Fibroblast of skin of back (primary cell): ENCODE data around the gene GGCT.
A peak's percentile ranks its signal among the peaks of the same experiment; 100 is the strongest.

Source experiments
- DNase-seq: peaks from one replicate; pipeline ENCODE4 v3.0.0-alpha.2; 2013

GGCT gene

DNA sequence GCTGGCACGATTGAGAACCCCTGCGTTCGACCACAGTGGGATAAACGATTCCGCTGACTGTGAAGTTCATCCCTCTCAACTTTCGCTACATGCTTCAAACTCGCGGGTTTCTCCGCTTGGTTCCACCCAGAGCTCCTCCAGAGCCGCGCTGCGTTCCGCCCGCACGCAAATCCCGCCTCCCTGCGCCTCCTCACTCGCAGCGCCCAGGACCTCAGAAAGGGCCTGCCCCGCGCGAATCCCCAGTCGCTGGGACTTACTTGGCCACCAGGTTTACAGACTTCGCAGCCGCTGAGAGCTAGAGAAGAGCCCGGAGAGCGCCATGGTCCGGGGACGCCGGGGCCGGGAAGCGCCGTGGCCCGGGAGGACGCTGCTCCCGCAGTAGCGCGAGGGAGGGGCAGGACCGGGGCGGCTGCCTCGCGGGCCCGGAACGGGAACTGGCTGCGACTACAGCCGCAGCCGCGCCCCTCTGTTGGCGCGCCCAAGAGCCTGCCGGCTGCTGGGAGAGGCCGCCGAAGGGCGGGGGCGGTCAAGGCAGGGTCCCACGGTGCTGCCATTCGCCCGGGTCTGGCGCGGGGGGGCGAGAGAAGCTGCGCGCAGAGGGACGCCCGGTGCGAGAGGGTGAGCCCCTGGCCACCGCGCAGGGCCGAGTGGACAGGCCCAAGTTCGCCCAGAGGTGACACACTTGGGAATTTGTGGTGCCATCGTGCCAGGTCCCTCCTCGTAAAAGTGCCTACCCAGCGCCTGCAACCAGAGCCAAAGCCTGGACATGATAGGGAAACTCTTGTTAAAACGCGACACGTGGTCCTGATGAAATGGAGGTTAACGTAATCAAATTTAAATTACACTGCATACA is 26.1 kb downstream of the GGCT start, which contains the start of gene NOD1:
Gene NOD1 (minus strand): TSS at position 436 of the 853 bp plus-strand sequence. CDS start 21,863 bp downstream, outside the sequence.
- peak; percentile 77 for DNase-seq

DNA sequence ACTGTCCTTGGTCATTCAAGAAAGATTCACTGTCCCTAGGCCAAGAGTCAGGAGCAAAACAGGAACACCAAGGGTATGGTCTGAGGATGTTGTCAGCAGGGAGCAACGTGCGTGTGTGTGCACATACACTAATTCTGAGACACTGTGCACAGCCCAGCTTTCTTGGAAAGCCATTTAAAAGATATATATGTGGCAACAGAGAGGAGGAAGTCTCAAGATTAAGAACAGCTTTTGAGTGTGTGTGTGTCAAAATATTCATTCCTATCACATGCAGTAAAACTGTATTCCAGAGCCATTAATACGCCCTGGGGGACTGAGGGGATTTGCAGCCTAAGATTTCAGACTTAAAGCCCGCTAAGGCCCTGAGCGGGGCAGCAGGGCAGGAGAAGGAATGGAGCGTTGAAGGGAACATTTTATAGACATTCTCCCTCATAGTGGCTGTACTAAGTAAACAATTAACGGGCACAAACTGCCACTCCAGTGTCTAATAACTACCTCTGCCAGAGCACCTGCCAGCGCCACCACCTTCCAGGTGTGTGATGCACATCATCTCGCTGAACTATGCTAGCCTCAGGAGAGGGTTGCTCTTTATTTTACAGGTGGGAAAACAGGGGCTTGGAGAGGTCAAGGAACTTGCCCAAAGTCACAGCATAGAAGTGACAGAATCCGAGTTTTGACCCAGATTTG is 28.0 kb downstream of the GGCT start:
- no peak for DNase-seq

DNA sequence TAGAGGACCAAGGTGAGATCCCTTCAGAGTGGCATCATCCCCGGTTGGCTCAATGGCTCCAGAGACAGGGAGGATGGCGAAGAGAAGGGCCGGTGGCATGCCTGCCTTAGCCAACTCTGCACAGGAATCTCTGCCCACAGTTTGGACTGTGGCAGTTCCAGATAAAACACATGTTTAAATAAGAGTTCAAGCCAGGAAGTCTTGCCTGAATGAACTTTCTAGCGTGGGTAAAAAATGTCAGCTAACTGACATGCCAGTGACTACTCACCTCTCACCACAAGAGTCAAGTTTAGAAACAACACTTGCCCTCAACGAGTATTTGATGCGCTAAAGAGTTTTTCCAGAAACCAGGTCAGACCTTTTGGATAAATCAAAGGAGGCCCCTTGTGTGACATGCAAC is 29.0 kb downstream of the GGCT start:
- no peak for DNase-seq

DNA sequence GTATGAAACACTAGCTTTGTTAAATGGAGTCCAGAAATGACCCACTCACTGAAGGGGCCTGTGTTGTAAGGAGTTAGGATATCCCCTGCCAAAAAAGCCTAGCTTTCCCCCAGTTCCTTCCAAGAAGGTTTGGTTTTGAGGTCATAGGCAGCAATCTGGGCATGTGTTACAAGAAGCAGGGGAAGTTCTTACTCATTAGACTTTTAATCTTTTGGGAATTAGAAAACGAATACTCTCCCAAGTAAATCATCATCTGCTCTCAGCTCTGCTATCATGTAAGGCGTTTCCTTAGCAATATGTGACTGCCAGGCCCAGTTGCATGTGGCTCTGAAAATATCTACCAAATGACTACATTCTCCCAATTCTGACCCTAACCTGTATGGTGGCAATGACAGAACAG is 29.7 kb downstream of the GGCT start:
- peak; percentile 69 for DNase-seq

DNA sequence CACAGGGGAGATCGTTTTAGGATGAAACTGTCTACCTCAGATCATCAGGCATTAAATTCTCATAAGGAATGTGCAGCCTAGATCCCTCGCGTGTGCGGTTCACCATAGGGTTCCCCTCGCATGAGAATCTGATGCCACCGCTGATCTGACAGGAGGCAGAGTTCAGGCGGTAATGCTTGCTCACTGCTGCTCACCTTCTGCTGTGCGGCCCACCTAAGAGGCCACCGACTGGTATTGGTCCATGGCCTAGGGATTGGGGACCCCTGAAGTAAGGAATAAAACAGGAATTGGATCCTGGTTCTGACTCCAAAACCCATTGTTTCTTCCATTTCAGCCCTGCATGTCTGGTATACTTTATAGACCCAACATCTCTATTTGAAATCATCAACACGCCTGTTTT is 30.1 kb downstream of the GGCT start:
- DNase-seq, result no peak

DNA sequence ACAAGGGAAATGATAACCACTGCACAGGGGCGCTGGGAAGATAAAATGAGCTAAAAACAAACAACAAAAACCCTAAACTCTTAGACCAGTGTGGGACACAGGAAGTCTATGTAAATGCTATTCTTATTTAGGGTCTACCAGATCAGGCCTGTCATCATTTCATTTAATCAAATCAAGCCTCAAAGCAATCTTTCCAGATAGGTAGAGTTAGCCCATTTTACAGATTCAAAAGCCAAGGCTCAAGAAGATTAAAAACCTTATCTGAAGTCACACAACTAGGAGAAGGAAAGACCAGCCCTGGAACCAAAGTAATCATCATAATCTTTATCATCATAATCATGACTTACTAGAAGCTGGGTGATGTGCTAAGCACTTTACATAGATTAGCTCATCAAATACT is 30.7 kb downstream of the GGCT start:
- no peak for DNase-seq

DNA sequence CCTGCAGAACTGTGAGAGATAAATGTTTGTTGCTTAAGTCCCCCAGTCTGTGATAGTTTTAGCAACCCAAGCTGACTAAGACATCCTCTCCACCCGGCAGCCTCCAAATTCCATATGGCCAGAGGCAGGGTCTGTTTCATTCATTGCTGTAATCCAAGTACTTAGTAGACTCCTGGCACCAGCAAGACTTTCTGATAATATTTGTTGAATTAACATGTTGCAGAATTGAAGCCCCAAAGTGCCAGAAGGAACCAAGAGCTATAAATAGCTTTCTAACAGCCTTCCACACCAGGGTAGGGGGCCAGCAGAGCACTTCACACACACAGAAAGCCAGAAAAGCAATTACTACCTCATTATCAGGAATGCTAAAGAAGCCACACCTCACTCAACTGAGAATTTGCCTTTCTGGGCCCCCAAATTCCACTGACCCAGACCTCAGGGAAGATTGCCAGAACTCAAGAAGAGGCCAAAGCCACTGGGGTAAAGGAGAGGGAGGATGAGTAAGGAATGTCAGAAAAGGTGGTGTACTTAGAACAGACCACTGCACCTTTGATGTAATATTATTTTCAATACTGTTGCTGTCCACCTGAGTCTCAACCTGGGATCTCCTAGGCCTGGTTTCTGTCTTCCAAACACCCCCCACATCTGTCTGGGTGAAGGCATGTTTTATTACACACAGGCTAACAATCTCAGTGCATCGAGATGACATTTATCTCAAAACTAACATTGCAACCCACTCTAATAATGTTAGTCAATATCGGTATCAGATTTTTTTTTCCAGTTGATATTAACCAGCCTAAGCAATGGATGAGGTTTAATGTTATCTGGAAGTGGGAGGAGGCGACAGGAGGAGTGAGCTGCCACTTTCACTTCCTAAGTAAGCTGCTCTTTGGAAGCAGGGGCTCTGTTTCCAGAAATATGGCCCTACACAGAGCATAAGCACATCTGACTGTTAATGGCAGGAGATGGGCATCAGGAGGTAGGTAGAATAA is 31.5 kb downstream of the GGCT start:
- peak; percentile 66 for DNase-seq

DNA sequence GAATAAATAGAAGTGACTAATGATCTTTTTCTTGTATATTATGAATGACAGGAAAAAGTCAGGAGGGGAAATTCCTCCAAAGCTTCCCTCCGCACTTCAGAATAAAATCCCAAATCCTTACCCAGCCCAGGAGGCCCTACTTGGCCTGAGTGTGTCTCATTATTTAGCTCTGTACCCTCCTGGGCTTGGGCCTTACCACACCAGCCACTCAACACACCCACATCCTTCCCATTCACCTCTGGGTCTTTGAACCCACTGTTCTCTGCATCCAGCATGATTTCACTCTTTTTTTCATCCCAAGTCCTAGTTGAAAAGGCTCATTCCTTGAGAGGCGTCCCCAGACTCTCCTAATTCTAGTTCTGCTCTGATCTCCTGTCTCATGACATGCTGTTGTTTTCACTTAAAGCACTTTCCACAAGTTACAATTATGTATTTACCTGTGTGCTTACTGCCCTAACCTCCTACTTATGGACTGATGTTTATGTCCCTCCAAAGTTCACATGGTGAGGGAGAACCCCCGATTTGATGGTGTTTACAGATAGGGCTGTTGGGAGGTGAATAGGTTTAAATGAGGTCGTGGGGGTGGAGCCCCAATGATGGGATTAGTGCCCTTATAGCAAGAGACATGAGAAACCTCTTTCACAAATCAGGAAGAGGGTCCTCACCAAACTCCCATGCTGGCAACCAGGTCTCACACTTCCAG is 32.4 kb downstream of the GGCT start:
- no peak for DNase-seq

DNA sequence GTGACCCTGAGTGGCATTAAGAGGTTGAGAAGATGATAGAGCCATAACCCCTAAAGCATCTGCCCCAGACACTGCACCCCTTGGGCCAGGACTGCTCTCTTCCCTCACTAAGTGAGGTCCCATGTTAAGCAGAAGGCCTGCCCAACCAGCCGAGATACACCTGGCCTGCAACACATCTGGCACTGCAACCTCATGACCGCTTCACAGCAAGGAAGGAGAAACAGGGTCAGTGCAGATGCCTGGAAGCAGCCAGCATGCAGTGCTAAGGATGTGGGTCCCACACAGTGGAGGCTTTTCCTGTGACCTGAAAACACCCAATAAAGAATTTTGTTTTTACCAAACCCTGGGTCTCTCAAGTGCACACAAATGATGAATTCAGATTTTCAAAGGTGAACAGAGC is 33.4 kb downstream of the GGCT start:
- no peak for DNase-seq

DNA sequence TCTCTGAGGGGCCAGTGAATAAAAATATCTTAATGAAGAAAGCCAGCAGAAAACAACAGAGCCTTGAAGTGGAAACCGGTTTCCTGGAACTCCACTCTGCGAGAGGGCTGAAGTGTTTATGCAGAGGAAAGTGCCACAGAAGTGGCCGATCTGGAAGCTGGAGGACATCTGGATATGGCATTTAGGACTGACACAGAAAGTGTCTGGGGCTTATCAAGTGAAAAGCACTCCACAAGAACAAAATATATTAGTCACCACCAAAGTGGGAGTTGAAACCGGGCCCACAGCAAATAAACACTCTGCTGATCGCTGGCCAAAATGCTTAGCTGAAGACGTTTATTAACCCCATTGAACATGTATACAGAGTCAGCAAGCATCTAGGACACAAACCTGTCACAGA is 33.9 kb downstream of the GGCT start:
- DNase-seq, result peak; percentile 63

DNA sequence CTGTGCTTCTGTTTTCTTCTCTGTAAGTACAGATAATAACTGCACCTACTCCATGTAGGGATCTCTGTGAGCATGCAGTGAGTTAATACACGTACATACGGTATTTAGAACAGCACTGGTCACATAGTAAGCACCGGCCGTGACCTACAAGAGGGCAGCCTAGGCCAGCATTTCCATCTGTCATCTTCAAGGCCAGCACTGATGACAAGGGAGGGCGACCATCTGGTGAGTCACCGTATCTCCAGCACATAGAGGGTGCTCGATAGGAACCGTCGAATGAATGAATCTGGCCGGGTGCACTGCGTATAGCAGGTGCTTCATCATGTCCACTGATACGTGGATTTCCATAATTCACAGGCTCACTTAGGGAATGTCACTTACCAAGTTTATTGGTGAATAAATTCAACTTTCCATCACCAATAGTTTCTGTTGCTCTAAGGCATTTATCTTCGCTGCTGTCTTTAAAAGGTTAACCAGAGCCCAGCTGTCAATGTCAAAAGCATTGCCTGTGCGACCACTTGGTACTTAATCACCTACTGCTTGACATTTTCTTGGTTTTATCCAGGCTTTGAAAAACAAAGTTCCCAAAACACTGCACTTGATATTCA is 34.4 kb downstream of the GGCT start:
- no peak for DNase-seq

DNA sequence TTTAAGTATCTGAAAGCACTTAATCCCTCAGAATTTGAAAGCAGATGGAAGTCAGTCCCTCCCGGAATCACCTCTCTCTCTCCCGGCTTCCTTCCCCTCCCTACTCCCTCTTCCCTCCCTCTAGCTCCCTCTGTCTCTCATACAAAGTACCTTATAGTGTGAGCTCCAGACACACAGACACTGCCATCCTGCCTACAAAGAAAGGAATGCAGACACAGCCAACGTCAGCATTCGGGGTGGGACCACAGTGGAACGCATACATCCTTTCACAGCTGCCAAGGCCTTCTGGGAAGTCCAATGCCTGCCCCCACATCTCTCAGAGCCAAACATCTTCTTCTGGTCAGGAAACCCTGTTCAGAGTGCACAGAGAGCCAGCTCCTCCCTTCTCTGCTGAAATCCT is 35.3 kb downstream of the GGCT start:
- DNase-seq, result peak; percentile 99

DNA sequence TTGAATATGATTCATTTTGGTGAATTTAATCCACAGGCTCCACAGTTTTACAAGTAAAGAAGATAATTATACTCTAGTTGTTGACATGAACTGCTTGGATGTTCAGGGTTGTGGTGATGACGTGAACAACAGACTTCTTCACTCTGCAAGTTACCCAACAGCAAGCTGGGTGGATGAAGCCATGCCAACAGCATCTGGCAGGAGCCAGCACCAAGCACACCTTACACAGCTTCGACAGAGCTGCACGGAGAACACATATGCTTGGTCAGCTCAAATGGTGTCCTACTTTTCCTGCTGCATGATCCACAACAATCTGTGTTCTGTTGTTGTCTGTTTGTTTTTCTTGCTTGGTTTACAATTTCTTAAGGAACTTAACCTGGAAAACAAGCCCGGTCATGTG is 35.8 kb downstream of the GGCT start:
- no peak for DNase-seq

DNA sequence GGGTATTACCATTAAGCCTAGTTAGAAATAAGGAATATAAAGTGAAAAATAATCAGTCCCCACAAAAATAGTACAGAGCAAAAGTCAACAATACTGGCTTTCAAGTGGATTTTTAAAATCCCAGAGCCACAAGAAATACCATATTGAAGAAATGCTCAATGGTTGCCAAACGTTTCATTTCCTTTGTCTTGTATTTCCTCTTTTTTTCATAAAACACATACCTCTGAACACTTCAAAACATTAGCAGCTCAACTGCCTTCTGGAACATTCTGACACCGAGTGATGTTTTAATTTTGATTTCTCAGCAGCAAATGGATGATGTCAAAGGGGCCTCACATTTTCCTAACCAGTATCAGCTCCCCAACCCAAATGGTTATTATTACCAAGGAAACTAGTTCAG is 36.6 kb downstream of the GGCT start:
- DNase-seq, result no peak

DNA sequence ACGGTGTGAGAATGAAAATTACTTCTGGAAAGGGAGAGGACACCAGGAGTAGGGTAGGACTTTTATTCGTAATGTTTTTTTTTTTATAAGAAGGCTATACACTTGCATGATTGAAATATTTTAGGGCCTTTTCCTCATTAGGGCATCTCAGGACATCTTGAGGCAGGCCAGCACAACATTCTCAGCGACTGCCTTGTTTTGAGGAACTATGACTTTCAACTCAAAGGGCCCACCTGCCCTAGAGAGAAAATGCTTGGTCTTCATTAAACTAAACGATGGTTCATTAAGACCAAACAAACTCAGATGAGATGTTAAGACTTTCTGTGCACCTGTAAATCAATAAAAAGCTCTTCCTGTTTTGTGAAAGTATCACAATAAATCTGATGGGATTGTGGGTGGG is 37.4 kb downstream of the GGCT start:
- DNase-seq, result no peak

DNA sequence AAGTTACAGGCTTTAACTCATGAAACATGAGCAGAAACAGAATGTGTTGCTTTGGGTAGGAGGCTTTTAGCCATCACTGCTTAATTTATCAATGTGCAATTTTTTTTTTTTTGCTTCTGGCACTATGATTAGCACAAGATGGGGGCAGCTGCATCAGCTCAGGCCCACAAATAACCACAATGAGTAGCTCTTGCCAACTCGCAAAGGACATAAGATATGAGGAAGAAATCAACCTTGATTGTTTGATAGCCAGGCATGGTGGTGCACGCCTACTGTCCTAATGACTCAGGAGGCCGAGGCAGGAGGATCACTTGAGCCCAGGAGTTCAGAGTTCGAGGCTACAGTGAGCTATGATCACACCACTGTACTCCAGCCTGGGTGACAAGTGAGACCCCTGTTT is 38.4 kb downstream of the GGCT start:
- DNase-seq, result no peak

DNA sequence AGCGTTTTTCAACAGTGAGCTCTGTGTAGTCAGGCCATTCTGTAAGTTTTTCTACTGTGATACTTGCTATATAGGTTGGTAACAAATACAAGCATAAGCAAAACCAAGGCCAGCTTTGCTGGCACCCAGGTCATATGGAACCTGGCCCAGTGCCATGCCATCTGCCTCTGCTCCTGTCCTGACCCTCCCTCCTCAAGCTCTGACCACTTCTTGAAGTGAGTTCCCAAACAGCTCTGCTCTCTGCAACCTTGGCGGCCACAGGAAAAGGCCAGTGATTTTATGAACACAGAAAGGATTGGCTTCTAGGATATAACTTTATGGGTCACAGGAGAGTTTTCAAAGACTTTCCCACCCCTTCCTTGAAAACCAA is 38.8 kb downstream of the GGCT start:
- no peak for DNase-seq

DNA sequence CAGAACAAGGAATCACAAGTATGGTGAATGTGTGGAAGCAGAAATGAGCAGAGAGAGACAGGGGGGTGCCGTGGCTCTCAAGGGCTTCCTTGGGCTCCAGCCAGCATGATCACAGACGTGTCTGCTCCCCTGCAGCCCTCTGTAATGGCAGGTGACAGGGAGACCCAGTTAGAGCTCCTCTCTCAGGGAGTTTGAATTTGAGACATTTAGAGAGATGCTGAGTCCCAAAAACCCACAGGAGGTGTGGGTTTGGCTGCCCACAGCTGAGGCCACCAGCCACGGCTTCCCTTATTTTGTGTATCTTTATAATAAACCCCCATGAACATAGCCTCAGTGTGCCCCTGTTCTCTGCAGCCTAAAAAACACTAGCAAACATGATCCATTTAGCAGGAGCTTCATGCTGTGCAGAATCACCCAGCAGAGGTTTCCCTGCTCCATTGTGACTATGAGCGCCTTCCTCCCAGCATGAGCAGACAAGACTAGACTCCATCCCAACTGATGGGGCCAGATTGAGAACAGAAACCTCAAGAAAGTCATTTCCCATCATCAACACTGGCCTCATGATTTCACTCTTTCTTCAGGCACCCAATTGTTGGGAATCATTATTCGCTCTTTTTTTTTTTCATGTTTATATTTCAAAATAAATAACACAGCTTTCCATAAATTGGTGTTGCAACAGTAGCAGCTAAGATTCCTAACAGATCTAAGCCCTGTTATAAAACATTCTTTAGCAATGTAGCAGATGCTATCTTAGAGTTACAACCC is 39.4 kb downstream of the GGCT start:
- no peak for DNase-seq

DNA sequence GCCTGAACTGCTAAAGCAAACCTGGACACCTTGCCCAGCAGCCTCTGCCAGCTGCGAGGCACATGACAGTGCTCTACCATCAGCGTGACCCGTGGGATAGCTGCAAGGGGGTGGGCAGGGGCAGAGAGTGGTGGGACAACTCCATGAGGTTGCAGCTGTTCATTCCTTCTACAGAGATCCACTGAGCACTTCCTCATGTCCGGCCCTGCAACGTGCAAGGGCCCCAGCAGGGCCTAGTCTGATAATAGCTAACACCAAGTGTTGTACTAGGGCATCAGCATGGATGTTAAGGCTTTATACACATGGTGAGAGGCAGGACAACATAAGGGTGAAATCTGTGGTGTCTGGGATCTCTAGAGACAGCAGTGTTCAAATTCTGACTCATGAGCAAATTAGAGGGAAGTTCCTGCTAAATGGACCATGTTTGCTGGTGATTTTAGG is 40.4 kb downstream of the GGCT start:
- no peak for DNase-seq

DNA sequence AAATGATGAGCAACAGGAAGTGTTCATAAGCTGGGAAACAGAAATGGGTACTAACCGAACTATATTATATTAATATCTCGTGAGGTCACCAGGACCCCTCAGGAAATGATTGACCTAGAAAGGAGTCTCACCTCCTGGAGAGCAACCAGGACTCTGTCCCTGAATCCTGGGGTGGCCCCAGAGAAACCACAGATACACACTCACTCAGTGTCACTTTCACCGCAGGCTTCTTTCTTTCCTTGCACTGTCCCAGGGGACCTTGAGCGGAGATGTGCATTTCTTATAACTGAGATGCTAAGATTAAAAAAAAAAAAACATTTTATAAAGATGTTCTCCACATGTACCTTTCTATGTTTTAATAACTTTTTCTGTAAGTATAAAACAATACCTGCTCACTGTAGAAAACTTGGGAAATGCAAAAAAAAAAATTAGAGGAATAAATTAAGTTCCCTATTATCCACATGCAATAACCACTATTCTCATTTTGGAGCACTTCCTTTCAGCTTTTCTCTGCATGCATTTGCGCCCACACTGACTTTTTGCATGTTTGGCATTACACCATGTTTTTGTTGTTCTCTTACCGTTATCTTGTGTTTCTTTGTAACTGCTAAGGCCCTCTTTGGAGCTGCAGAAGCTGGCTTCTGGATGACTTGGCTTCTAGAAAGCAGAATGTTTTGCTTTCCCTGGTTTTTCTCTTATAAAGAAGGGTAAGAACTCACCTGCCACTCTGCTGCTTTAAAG is 41.1 kb downstream of the GGCT start:
- DNase-seq, result no peak
